HG03175 (cell line): ENCODE measurements around the gene TGDS.

Source experiments
- ATAC-seq: cut with Tn5 transposase; IDR thresholded peaks from one replicate; pipeline ENCODE4 v1.9.1; 2021; ENCODE audit warnings: mild to moderate bottlenecking, moderate library complexity; ENCODE audit not compliant: unreplicated experiment

Gene TGDS

DNA sequence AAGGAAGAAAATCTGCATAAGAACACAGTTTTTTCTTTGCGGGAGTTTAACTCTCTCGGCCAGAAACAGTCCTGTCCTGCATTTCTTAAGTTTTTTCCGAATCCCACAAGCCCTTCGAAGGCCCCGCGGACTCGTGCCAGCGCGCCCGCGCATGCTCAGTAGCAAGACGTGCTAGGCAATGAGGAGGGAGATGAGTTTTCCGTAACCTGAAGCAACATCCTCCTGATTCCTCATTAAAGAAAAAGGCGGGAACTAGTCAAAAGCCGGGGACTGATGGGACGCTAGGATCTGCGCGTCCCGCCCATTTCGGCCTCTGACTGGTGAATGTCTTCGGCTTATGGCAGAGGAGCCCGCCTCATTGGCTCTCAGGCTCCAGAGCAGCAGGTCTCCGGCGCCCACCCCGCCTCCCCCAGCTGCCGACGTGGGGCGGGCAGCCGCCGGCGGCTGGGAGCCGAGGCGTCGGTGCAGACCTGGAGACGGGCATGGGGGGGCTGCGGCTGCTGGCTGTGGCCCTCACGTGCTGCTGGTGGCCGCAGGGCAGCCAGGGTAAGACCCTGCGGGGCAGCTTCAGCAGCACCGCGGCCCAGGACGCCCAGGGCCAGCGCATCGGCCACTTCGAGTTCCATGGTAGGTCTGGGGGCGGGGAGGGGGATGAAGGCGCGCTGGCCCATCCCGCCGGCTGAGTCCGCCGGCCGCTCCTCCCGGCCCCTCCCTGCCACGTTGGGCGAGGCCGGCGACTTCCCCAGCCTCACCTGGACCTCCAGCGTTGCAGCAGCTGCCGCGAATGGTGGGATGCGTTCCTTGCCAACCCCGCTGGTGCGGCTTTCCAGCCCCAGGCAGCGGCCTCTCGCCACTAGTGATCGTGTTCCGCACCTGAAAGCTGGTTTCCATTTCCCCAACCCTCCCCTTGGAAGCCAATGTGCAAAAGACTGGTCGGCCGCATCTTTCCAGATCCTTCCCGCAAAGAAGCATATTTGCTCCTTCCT is 5.8 kb upstream of the TGDS start, which contains the start of gene GPR180:
TSS of gene GPR180 (plus strand) at position 412 of the 986 bp plus-strand sequence. CDS start at position 483, 71 bp downstream.
- ATAC-seq, result peak; percentile 99

- no peak for ATAC-seq
Observed at GRCh38 chr13:94599877-94600276, 3.9 kb upstream of the TGDS start.

GRCh38 chr13:94598281-94598680 is 2.3 kb upstream of the TGDS start:
- no peak for ATAC-seq

- no peak for ATAC-seq
Observed at GRCh38 chr13:94596575-94596971, 621 bp upstream of the TGDS start.

DNA sequence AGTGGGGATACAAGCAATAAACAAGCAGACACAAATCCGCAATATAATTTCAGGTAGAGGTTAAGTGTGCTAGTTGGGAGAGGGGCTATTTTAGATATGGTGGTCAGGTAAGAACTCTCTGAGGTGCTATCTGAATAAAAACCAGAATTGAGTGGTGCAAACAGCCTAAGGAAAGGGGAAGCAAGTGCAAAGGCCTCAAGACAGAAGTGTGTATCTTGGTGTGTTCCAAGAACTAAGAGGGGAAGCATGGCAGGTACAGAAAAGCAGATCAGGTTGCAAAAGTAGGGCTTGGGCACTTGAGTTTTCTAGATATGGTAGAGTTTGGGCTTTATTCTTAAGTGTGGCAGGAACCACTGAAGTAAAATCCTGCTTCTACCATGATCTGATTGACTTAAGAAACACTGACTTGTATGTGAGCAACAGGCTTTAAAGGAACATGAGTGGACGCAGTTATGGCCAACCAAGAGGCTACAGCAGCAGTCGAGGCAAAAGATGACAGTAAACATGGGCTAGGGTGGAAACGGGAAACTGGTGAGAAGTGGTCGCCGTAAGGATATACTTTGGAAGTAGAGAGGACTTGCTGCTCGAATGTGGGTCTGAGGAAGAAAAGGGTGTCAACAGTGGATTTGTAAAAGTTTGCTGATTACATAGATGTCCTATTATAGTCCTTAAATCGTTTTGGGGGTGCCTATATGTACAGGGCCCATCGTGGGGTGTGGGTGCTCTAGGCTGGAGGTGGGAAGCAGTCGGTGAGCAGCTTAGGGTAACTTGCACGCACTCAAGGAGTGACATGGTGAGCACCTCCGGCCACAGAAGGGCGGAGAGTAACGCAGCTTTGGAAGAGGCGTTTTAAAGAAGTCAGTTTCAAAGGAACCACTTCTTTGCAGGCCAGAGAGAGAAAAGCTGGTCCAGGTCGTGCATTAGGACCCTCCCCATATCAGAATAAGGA is 677 bp downstream of the TGDS start:
- ATAC-seq, result peak; percentile 58

- ATAC-seq, result no peak
Observed at GRCh38 chr13:94590744-94591143, 5.2 kb downstream of the TGDS start.

GRCh38 chr13:94588541-94588940 is 7.4 kb downstream of the TGDS start:
- no peak for ATAC-seq

DNA sequence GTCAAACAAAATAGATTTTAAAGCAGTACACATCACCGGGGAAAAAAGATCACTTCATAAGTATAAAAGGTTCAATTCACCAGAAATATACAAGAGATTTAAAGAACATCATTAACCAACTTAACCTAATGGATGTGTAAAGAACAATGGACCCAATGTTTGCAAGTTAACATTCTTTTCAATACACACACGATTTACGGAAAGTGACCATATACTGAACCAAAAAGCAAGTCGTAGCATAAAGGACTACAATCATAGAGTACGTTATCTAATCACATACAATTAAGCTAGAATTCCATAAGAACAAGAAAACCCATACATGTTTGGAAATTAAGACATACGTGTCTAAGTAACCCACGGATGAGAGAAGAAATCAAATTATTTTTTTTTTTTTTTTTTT is 9.6 kb downstream of the TGDS start:
- ATAC-seq, result no peak

GRCh38 chr13:94585543-94586101 is 10.3 kb downstream of the TGDS start:
- no peak for ATAC-seq

DNA sequence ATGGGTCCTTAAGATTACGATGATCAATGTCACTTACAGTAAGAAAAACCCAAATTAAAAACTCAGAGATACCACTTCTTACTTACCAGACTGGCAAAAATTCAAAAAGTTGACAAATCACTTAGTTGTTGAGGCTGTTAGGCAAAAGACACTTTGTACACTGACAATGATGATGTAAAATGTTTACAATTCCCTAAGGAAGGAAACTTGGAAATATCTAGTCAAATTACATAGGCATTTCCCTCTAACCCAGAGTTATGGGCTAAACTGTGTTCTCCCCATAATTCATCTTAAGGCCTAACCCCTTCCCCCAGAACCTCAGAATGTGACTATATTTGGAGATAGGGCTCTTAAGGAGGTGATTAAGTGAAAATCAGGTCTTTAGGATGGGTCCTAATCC is 12.0 kb downstream of the TGDS start:
- no peak for ATAC-seq

DNA sequence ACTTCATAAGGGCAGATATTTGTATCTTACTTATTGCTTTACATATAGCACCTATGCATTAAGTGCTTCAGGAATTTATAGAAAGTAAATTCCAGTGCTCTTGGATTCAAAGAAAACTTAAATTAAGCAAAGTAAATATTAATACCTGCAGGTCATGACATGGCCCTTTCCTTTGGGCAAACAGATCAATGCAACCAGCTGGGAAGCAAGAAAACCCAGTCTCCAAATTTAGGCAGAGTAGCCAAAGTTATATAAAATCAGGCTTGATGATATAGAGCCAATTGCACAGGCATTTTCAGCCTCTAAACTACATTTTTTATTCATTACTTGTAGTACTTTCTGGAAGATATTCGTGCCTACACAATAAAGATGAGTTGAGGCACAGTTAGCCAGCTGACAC is 16.9 kb downstream of the TGDS start:
- no peak for ATAC-seq

GRCh38 chr13:94569615-94570014 is 26.3 kb downstream of the TGDS start:
- no peak for ATAC-seq

- no peak for ATAC-seq
Observed at GRCh38 chr13:94568443-94568842, 27.5 kb downstream of the TGDS start.

- ATAC-seq, result no peak
Observed at GRCh38 chr13:94567581-94567980, 28.4 kb downstream of the TGDS start.

DNA sequence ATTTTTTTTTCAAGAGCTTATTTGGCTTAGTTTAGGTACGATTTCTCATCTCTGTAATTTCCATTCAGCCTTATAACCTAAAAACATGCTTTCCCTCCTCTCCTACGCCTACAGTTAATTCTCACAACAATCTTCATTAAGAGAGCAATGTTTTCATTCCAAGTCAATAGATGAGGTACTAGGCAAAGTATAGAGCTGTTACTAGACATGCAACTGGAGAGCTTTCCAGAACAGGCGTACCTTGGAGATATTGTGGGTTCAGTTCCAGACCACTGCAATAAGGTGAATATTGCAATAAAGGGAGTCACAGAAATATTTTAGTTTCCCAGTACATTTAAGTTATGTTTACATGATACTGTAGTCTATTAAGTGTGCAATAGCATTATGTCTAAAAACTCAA is 34.8 kb downstream of the TGDS start:
- no peak for ATAC-seq

- ATAC-seq, result no peak
Observed at GRCh38 chr13:94560116-94560515, 35.8 kb downstream of the TGDS start.

- no peak for ATAC-seq
Observed at GRCh38 chr13:94559222-94559795, 36.6 kb downstream of the TGDS start.

DNA sequence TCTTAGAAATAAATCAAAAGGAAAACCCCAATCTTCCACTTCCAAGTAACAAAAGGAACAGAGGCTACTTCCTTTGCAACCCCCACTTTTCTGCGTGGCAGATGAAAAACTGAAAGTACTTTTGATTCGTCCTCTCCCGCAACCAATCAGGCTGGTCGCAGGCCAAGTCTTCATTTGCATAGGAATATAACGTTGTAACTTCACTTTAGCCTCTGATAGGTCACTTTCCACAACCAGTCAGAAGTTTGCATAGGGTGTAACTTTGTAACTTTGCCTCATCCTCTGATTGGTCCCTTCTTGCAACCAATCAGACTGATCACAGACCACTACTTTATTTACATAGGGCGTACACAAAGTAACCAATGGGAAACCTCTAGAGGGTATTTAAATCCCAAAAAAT is 37.2 kb downstream of the TGDS start:
- no peak for ATAC-seq

DNA sequence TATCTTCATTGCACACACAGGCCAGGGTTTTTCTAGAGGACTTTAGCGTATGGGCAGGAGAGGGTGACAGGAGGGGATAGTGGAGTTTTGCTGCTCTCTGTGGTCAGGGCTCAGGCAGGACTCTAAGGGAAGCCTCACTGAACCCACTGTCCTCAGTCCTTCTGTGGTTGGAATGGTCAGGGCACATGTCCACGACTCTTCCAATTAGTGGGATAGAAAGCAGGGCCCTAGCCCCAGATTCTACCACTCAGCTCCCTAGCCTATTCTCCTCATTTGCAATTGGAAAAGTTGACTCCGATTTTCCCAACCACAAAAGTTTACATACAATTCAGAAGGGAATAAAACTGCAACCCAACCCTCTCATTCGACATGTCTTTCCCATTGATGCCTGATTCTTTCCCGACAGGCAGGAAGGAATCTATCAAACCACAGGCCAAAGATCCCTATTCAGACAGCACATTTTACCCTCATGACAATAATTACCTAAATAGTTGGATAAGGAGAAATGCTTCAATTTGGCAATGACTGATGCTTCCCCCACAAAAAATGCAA is 38.2 kb downstream of the TGDS start:
- ATAC-seq, result no peak

DNA sequence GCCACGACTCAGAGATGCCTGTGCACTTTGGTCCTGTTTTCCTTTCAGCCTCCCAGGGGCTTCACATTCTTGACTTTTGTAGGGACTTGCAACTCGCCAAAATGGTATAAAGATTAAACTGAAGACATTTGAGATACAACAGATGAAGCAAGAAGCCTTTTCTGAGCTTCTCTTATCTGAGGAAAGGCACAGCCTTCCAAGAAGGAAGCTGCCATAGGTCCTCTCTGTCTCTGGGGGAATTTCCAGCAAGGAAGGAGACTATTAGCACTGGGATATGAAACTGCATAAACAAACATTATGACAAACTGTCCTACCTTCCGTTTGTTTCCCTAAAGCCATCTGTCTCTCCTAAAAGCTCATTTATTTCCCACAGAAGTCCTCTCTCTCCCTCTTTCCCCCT is 39.3 kb downstream of the TGDS start:
- ATAC-seq, result no peak
